Hepatocyte (in vitro differentiated cells): ENCODE measurements around the gene NPTXR. TPM values are rescaled to one million over a fixed set of nuclear protein-coding genes. Genes with fewer than 3 reads are reported as not detected.

ENCODE experiments used
- DNase-seq: peaks from one replicate; pipeline ENCODE4 v3.0.0-alpha.2; 2016; ENCODE audit warnings: low spot score
- H2AFZ ChIP-seq: fragments of 200-600 bp; sonication (generic); 2 replicates; pipeline ENCODE4 v1.6.0; 2016; ENCODE audit warnings: antibody characterized with exemption, mild to moderate bottlenecking
- H3K27ac ChIP-seq: fragments of 200-600 bp; sonication (generic); 2 replicates; pipeline ENCODE4 v1.5.1; 2016; ENCODE audit warnings: mild to moderate bottlenecking
- H3K27me3 ChIP-seq: fragments of 200-600 bp; sonication (generic); 2 replicates; pipeline ENCODE4 v1.6.1; 2016
- H3K36me3 ChIP-seq: fragments of 200-600 bp; sonication (generic); replicated peaks from 2 replicates; pipeline ENCODE4 v1.5.1; 2016; ENCODE audit warnings: low read depth; ENCODE audit not compliant: insufficient read depth
- H3K4me1 ChIP-seq: fragments of 200-600 bp; sonication (generic); 2 replicates; pipeline ENCODE4 v1.5.1; 2016; ENCODE audit warnings: mild to moderate bottlenecking, moderate library complexity; ENCODE audit not compliant: insufficient read depth
- H3K4me2 ChIP-seq: fragments of 200-600 bp; sonication (generic); 2 replicates; pipeline ENCODE4 v1.6.0; 2016
- H3K4me3 ChIP-seq: fragments of 200-600 bp; sonication (generic); 2 replicates; pipeline ENCODE4 v1.5.1; 2016; ENCODE audit warnings: mild to moderate bottlenecking
- H3K79me2 ChIP-seq: fragments of 200-600 bp; sonication (generic); 2 replicates; pipeline ENCODE4 v1.6.0; 2017; ENCODE audit warnings: mild to moderate bottlenecking
- H3K9me2 ChIP-seq: fragments of 200-600 bp; sonication (generic); replicated peaks from 2 replicates; pipeline ENCODE4 v1.6.0; 2017; ENCODE audit warnings: mild to moderate bottlenecking; ENCODE audit not compliant: insufficient read depth
- H3K9me3 ChIP-seq: fragments of 200-600 bp; sonication (generic); 2 replicates; pipeline ENCODE4 v1.5.1; 2016; ENCODE audit warnings: low read depth, mild to moderate bottlenecking
- H4K20me1 ChIP-seq: fragments of 200-600 bp; sonication (generic); 2 replicates; pipeline ENCODE4 v1.6.0; 2016; ENCODE audit warnings: mild to moderate bottlenecking; ENCODE audit not compliant: insufficient read depth, poor library complexity, severe bottlenecking
- CTCF ChIP-seq: fragments of 200-600 bp; sonication (generic); IDR thresholded peaks from 2 replicates; pipeline ENCODE4 v1.5.1; 2016; ENCODE audit warnings: antibody characterized with exemption, mild to moderate bottlenecking; ENCODE audit not compliant: poor library complexity
- EZH2 ChIP-seq: fragments of 200-600 bp; sonication (generic); IDR thresholded peaks from 2 replicates; pipeline ENCODE4 v1.6.1; 2016; ENCODE audit warnings: antibody characterized with exemption, mild to moderate bottlenecking, borderline replicate concordance
- EZH2phosphoT487 ChIP-seq: fragments of 200-600 bp; sonication (generic); IDR thresholded peaks from one replicate; pipeline ENCODE4 v1.6.1; 2018; ENCODE audit warnings: antibody characterized with exemption, mild to moderate bottlenecking, low read depth, moderate library complexity; ENCODE audit not compliant: unreplicated experiment, severe bottlenecking
- whole genome bisulfite sequencing: methylation state at CpG from one replicate; pipeline ENCODE4 v1.1.6; 2016; ENCODE audit warnings: low lambda C conversion rate; ENCODE audit errors: missing lambda C conversion rate; 5-methylcytosine and 5-hydroxymethylcytosine counted together
- polyA plus RNA-seq: library from polyadenylated mRNA; unstranded; fragments of >200 nt; fragmentation: Nextera tagmentation; extraction: Ambion mirVana; gene quantifications from 2 replicates; pipeline ENCODE4 v1.2.1, GENCODE V29; 2016
- total RNA-seq: library from RNA; depleted of rRNA; stranded (reverse); fragments of >200 nt; gene quantifications from 2 replicates; pipeline ENCODE4 v1.2.3, GENCODE V29; 2014

Gene NPTXR
- total and polyA plus RNA-seq, 2 experiments from 2014 or later: 3.3 to 3.8 TPM

GRCh38 chr22:38881464-38881871, 37.6 kb upstream of the NPTXR start:
- no peaks in the 10 kb centered on the region for H3K9me3 ChIP-seq
- H2AFZ ChIP-seq: no peak overlapping the region
- H3K4me1 ChIP-seq: peaks cover 6% of the 10 kb centered on the region
- no peak overlapping the region for H3K4me3 ChIP-seq
- no peaks in the 10 kb centered on the region for H3K9me2 ChIP-seq
- H3K27me3 ChIP-seq: no peaks in the 10 kb centered on the region
- peak overlapping the region; percentile 28 for H3K27ac ChIP-seq
- H3K79me2 ChIP-seq: no peaks in the 10 kb centered on the region
- WGBS: 72% methylated on average over 9 of the region's 9 CpGs
- DNase-seq: no peak
- no peaks in the 10 kb centered on the region for H4K20me1 ChIP-seq
- no peak for TF ChIP-seq CTCF
- no peak for TF ChIP-seq EZH2phosphoT487
- no peak for TF ChIP-seq EZH2
- H3K4me2 ChIP-seq: peak overlapping the region; percentile 6
- H3K36me3 ChIP-seq: no peaks in the 10 kb centered on the region

GRCh38 chr22:38879961-38880360, 36.1 kb upstream of the NPTXR start:
- H3K9me3 ChIP-seq: no peaks in the 10 kb centered on the region
- WGBS: 88% methylated on average over 5 of the region's 5 CpGs
- no peak overlapping the region for H3K4me3 ChIP-seq
- no peaks in the 10 kb centered on the region for H3K9me2 ChIP-seq
- no peaks in the 10 kb centered on the region for H4K20me1 ChIP-seq
- H3K4me2 ChIP-seq: no peak overlapping the region
- no peaks in the 10 kb centered on the region for H3K27me3 ChIP-seq
- no peaks in the 10 kb centered on the region for H3K79me2 ChIP-seq
- DNase-seq: no peak
- H3K27ac ChIP-seq: no peak overlapping the region
- TF ChIP-seq CTCF: no peak
- TF ChIP-seq EZH2phosphoT487: no peak
- no peak for TF ChIP-seq EZH2
- peaks cover 6% of the 10 kb centered on the region for H3K4me1 ChIP-seq
- H2AFZ ChIP-seq: no peak overlapping the region
- no peaks in the 10 kb centered on the region for H3K36me3 ChIP-seq

DNA sequence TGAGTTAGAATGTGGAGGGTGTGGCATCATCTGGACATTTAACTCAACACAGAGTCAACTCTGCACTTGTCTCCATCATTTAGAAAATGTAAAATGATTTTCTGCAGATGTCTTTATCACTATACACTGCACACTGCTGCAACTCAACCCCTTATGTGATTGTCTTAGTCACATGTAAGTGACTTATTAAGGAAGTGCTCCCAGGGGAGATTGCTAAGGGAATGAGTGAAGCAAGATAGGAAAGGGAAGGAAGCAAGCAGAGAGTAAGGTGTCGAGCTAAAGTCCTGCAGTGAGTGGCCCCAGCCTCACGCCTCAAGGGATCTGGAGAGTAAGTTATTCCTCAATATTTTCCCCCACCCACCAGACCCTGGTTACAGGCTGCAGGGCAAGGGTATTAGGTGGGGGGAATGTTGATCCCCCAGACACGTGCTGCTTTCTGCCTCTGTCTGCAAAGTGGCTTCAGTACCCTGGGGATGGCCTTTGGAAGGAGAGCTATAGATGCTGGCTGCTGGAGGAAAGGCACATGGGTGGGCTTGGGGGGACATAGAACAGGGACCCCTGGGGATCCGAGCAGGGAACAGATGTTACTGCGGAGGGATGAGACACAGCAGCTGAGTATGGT, 35.4 kb upstream of the NPTXR start:
- TF ChIP-seq EZH2phosphoT487: no peak
- no peak for TF ChIP-seq EZH2
- no peak for TF ChIP-seq CTCF

More for the DNA sequence above, 35.4 kb upstream of the NPTXR start:
- Histone ChIP-seq H3K36me3 (no peaks in the 10 kb centered on the region), H3K9me3 (no peaks in the 10 kb centered on the region), H3K27me3 (no peaks in the 10 kb centered on the region), H3K4me2 (no peak overlapping the region), H3K9me2 (no peaks in the 10 kb centered on the region), H3K4me3 (no peak overlapping the region), H3K79me2 (no peaks in the 10 kb centered on the region), H2AFZ (no peak overlapping the region), H3K4me1 (peaks cover 6% of the 10 kb centered on the region), H4K20me1 (no peaks in the 10 kb centered on the region), H3K27ac (no peak overlapping the region)
- WGBS: 83% methylated on average over 5 of the region's 5 CpGs
- no peak for DNase-seq
